KG1 (cell line): ENCODE results near the gene INO80C.
"Not testable (repeated sequence)": the region's sequence is repeated elsewhere in the genome, so short reads cannot be mapped to it uniquely, and the experiment has no call there.

ENCODE experiments used
- DNase-seq: peaks from one replicate; lab custom pipeline; 2025; lab: John Stamatoyannopoulos, UW

INO80C gene

DNA sequence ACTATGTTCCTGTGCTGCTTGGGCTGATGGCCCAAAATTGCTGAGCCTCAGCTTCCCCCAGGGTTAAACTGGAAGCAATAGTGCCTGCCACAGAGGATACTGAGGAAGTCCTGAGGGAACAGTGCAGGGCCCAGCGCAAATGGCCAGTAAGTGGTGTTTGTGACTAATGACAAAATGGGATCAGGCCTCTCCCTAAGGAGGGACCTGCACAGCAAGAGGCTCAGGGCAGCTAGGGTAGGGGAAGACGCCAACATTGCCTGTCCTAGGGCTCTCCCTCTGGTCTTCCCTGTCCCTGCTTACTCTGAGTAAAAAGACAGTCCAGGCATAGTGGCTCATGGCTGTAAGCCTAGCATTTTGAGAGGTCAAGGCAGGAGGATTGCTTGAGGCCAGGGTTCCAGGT lies 37.8 kb downstream of the INO80C start:
- DNase-seq: no peak

DNA sequence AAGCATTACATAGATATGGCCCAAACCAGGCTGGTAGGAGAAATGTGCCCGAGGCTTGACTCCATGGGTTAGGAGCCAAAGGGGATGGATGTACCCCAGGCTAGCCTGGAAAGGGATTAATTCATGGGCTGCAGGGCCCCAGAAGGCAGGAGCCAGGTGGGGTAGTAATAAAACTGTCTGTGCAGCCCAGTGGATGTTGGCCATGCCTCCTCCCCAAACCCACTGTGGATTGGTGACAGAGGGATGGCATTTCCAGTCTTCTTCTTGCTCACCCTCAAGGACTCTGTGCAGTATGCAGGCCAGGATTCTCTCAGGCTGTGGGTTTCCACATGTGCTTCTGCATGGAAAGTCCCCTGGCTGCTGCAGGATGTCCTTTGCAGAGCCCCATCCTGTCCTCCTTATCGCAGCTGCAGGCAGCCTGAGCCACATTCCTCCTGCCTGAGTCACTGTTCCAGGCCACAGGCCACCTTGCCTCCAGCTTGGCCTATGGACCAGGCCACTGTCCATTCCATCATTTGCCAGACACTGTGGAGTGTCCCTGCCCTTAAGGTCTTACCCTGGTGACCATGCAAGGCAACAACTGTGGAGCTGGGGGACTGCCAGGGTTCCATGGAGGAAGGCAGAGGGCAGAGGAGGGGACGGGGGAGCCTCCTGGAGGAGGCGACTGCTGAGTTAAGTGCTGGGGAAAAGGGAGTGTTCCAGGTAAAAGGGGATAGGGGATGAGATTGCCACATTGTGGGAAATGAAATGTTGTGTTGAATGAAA lies 38.9 kb downstream of the INO80C start:
- DNase-seq: no peak

DNA sequence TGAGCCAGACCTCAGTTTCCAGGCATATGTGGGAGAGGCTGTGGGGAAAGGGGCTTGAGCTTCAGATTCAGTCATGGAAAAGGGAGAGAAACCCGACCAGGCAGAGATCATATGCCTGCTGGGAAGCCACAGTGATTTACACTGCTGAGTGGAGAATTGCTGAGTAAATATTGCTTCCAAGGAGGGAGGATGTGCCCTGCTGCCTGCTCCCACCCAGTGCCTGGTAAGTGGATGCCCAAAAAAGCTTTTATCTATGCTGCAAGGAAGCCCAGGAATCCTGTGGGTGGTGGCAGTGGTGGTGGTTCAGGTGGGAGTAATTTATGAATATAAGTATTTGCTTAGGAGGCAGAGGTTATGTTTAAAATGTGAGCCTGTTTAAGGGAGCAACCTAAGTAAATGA lies 39.5 kb downstream of the INO80C start:
- DNase-seq: no peak

DNA sequence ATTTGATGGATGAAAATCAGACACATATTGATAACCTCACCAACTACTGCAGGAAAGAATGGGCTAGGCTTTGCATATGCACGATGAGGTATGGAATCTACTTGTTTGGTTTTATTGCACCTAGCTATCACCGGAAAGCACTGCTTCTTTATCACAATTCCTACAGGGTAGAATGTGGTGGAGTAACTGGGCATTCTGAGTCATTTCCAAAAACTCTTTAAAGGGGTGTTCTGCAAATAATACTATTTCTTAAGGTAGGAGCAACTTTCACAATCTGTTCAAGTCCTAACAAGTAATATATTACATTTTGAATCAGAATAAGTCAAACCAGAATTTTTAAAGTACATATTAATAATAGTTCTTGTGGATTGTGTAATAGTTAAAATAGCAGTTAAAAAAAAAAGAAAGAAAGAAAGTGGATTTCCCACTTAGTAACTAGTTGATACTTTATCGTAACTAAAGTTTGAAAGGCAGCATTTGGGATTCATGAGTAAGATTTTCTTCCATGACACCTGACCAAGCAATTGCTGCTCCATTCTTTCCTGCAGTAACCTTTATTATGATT lies 40.5 kb downstream of the INO80C start:
- no peak for DNase-seq

DNA sequence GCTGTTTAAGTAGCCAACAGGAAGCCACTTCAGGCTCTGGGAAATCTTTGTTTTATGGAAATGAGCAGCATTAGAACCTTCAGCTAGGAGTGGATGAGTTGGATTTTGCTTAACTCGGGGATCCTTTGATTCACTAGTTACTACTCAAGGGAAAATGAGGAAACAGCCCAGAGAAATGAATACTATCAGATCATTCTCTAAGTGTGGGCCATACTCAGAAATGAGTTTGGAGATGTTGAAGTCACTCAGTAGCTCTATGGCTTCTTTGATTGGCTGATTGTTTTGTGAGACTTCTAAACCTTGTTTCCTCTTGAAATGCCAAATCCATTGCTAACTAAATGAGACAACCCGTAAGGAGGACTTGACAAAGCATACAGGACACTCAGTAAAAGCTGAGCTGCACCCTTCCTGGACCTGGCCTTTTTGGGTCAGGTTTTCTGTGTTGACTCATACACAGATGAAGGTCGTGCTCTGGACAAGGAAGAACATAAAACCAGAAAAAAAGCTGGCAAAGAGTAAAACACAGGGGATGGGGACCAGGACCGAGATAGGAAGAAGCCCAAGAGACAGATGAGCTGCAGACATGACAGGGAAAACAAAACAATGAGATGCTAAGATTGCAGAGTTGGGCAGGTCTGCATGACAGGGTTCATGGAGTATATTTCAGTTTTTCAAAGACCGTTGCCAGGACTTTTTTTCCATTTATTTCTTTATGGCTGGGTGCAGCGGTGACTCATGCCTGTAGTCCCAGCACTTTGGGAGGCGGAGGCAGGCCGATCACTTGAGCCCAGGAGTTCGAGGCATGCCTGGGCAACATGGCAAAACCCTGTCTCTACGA lies 41.6 kb downstream of the INO80C start:
- no peak for DNase-seq

DNA sequence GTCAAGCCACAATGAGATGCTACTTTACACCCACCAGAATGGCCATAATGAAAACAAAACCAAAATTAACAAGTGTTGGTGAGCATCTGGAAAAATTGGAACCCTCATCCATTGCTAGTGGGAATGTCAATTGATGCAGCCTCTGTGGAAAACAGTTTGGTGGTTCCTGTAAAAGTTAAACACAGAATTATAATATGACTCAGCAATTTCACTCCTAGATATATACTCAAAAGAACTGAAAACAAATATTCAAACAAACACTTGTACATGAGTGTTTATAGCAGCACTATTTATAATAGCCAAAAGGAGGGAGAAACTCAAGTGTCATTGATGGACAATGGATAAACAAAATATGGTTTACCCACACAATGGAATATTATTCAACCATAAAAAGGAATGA lies 43.0 kb downstream of the INO80C start:
- DNase-seq: no peak

DNA sequence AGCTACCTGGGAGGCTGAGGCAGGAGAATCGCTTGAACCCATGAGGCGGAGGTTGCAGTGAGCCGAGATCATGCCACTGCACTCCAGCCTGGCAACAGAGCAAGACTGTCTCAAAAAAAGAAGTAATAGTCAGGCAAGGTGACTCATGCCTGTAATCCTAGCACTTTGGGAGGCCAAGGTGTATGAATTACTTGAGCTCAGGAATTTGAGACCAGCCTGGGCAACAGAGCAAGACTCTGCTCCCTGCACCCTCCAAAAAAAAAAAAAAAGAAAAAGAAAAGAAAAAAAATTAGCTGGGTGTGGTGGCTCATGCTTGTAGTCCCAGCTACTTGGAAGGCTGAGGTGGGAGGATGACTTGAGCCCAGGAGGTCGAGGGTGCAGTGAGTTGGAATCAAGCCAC lies 44.7 kb downstream of the INO80C start:
- not testable (repeated sequence) for DNase-seq

DNA sequence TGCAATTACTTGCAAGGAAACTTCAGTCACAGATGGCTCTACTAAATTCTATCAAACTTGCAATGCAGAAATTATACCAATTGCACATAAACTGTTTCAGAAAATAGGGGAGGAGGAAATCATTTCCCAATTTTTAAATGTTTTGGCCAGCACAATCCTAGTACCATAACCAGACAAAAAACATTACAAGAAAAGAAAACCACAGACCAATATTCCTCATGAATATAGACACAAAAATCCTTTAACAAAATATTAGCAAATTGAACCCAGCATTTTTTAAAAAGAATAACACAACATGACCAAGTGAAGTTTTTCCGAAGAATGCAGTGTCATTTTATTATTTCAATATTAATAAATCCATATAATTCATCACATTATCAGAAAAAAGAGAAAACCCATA lies 45.8 kb downstream of the INO80C start:
- no peak for DNase-seq

DNA sequence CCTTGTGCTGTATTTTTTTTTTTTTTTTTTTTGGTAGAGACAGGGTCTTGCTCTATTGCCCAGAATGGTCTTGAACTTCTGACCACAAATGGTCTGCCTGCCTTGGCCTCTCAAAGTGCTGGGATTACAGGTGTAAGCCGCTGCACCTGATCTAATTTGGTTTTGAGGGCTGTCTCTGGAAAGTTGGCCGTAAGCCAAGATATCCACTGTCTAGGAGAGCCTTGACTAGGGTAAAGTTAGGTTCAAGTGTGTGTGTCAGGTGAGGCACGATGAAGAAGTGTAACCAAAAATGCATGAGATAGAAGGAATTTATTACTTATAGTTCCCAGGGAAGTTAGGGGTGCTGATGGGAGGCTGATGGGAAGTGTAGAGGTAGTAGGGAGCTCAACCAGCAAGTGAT lies 46.7 kb downstream of the INO80C start:
- DNase-seq: no peak

DNA sequence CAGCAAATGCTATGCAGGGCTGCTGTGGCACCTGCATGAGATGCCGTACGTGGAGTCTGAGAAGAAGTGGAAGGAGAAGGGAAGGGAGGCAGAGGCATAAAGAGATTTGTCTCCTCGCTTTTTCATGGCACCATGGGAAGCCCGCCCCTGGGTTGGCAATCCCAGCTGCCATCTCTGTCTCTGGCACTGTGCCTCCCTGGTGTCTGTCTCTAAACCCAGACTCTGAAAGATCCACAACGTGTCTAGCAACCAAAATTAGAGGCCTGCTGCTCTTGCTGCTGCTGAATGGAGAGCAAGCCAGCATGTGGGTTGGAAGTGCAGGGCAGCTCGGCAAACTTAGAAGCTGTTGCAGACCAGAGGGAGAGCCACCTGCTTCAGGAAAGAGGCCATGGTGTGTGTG lies 53.1 kb downstream of the INO80C start:
- no peak for DNase-seq

DNA sequence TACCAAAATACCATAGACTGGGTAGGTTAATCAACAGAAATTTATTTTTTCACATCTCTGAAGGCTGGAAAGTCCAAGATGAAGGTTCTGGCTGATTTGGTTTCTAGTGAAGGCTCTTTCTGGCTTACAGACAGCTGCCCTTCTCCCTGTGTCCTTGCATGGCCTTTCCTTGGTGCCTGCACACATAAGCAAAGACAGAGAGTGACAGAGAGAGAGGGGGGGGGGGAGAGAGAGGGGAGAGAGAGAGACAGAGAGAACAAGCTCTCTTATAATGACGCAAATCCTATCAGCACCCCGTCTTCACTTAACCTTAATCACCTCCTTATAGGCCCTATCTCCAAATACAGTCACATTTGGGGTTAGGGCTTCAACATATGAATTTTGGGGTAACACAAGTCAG lies 53.9 kb downstream of the INO80C start:
- no peak for DNase-seq

DNA sequence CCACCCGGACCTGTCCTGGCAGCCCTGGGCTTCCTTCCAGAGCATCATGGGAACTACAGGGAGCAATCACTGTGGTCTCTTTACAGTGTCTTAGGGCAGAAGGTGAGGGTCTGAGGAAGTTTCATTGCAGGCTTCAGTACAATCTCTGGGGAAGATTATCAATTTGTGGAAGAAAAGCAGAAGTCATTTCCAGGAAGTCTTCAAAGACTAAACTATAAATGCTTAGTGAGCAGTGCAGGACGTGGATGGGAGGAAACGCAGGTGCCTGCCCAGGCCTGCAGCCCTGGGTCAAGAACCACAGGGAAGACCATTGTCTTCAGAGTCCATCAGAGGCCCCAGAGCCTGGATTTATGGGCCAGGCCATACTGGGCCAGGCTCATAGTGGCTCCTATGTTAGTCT lies 54.3 kb downstream of the INO80C start:
- DNase-seq: no peak

DNA sequence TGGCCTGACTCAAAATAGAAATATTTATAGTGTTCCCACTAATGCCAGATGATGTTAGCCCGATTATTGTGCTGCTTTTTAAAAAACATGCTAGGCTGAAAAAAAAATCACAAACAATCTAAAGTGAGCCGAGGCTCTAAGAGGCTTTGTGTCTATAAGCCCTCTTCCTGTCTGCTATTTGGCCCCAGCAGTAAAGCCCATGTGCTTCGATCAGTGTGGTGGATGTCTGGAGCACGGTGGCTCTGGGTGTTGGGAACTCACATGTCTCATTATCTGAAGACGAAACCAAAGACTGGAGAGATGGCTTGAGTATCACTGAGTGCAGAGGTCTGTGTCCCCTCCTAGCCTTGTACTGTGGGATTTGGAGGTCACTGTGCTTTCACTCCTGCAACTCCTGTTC lies 55.1 kb downstream of the INO80C start:
- no peak for DNase-seq

DNA sequence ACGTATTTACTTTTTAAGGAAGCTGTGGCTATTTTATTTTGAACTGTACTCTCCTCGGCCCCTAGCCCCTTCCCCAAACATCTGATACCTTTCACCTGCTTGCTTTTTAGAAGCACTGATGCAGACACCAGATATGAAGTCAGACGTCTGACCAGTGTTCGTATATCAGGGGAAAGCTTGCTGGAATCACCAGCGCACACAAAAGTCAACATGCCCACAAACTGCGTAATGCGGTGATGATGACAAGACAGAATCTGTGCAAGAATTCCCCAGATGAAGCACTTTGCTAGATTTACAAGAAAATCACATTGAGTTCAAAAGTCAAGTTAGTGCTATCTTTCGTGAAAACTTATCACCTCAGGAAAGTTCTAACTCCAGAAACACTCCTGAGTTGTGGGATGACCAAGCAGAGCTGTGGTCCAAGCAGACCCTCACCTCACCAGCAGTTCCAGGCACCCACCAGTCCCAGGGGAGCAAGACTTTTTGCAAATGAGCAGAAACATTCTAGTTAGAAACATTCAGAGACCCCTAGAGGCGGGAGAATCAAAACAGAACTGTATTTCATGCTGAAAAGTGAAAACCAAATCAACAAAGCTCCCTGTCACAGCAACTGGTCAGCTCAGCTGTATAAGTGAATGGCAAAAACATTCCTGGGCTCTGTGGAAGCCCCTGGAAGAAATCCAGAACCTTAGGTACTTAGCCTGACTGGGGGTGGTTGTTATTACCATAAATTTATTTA lies 55.7 kb downstream of the INO80C start:
- no peak for DNase-seq

DNA sequence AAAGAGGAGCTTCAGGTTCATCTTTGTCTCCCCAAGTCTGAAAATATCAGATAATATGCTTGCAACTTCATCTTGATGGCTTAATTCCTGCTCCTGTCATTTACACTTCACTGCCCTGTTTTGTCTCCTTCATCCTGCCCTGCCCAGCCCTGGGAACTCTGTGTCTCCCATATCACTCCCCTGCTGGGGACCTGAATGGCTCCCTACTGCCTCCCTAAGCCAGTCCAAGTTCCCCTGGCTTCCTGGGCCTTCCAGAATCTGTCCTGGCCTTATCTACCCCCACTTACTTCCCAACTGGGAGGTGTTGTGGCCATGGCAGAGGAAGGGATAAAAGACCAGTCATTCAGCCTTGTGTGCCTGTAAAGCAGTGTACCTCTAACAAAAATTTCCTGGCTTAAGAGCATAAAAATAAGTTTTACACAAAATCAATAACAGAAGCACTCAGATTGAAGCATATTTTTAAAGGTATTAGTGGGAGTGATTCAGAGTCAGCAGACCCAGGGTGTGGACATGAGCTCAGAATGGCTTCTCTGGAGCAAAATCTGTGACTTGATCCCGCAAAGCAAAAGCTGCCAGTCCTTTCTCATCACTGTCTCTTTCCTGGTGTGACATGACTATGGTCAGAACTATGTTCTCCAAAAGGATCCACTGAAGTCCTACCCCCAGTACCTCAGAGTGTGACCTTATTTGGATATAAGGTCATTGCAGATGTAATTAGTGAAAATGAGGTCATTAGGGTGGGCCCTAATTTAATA lies 59.1 kb downstream of the INO80C start:
- DNase-seq: no peak

DNA sequence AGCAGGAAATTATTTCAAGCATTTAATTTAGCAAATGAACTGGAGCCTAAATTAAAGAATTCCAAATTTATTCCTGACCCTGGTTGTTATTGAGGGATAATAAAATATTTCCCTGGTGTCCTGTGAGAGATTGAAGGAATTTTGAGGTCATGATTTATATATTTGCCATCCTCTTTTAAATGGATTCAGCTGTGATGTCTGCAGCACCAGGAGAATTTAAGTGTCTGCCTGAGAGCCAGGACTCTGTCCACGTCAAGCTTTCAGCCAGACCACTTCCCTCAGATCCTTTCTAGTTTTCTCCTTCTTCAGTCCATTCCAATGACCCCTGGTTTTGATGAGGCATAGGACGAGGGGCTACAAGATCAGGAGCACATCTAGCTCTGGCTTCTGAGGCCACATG lies 59.9 kb downstream of the INO80C start:
- DNase-seq: no peak

DNA sequence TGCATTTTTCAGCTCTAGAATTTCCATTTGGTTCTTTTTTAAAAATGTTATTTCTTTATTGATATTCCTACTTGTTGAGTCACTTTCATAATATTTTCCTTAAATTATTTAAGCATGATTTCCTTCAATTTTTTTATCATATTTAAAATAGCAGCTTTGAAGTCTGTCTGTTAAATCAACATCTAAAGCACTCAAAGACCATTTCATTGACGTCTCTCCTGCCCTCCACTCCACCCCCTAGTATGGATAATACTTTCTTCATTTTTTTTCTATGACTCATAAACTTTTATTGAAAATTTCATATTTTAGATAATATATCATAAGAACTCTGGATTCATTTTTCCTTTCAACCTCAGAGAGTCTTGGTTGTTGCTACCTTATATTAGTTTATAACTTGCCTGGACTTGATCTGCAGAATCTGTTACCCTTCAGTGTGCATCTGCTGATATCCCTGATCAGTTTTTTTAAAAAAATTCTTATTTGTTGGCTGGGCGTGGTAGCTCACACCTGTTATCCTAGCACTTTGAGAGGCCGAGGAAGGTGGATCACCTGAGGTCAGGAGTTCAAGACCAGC lies 61.6 kb downstream of the INO80C start:
- no peak for DNase-seq

DNA sequence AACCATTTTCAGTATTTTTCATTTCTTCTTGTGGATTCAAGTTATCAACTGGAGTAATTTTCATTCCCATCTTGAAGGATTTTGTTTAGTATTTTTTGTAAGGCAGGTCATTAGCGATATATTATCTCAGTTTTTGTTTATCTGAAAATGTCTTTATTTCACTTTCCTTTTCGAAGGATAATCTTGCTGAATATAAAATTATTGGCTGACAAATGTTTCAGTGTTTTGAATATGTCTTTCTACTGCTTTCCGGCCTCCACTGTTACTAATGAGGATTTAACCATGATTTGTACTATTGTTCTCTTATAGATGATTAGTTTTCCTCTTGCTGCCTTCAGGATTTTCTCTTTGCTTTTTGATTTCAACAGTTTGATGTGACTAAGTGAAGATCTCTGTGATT lies 62.4 kb downstream of the INO80C start:
- DNase-seq: no peak

DNA sequence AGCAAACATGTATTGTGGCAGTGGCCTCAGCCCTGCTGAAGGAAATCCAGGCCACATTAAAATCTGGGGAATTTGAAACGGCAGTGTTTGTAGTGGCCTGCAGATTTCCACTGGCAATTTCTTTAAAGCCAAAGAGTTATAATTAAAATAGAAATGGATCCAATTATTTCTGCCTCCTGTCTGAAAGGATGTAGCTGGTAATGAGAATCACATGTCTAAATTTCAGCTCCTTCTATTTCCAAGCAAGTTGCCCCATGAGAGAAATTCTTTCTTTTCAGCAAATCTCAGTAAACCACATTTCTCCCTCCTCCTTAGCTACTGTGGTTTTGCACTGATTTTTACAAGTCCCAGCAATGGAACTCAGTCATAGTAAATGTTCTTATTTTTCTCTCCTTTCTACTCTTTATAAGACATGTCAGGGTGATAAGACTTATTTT lies 65.2 kb downstream of the INO80C start:
- DNase-seq: no peak

DNA sequence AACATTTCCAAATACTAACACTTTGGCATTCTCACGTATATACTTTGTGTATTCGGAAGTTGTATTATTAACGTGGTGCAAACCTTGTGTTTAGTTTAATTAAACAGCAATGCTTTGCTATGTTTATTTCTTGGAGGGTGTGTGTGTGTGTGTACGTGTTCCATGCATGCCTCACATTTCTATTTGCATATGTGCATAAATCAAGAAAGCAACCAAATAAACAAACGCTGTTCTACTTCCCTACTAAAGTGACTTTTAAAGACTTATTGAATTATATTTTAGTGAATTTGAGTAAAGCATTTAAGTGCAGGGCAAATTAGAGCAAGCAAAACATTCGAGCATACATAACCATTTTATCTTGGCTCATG lies 66.4 kb downstream of the INO80C start:
- DNase-seq: no peak

DNA sequence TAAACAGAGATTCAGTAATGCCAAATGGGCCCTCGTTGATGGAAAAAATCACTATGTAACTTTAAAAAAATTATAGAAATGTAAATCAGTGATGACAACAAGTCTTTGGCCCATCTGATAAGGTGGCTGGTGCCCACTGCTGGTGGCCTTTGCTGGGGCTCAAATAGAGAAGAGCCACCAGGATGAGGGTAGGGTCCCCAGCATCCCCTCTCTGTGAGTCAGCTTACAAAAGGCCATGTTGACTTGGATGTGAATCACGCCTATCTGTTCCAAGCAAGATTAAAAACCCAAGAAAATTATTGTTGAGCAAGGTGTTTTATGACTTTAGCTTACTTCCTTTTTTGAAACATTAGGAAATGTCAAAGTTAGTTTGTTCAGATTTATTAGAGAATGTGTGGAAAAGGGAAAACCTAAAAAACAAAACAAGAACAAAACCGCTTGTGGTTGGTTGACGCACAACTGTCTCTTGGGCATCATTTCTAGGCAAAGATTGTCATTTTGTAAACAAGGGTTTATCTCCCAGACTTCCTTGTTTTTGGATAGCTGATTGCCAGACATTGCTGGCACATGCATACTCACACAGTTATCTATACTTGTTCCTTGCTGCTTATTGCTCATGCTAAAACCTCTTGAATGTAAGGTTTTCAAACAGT lies 66.9 kb downstream of the INO80C start:
- no peak for DNase-seq
